ENCODE measurements around the gene POU4F2.

POU4F2 gene, protein sequence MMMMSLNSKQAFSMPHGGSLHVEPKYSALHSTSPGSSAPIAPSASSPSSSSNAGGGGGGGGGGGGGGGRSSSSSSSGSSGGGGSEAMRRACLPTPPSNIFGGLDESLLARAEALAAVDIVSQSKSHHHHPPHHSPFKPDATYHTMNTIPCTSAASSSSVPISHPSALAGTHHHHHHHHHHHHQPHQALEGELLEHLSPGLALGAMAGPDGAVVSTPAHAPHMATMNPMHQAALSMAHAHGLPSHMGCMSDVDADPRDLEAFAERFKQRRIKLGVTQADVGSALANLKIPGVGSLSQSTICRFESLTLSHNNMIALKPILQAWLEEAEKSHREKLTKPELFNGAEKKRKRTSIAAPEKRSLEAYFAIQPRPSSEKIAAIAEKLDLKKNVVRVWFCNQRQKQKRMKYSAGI

DNA sequence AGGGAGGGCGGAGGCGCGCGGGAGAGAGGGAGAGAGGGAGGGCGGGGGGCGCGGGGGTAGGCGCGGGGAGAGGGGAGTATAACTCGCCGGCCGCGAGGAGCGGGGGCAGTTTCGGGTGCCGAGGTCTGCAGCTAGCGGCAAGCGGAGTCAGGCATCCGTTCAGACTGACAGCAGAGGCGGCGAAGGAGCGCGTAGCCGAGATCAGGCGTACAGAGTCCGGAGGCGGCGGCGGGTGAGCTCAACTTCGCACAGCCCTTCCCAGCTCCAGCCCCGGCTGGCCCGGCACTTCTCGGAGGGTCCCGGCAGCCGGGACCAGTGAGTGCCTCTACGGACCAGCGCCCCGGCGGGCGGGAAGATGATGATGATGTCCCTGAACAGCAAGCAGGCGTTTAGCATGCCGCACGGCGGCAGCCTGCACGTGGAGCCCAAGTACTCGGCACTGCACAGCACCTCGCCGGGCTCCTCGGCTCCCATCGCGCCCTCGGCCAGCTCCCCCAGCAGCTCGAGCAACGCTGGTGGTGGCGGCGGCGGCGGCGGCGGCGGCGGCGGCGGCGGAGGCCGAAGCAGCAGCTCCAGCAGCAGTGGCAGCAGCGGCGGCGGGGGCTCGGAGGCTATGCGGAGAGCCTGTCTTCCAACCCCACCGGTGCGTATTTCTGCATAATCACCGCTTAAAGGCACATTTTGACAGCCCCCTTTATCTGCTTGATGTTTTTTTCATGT is at the start of gene POU4F2:
POU4F2 (plus strand) TSS at position 108 of the 720 bp plus-strand sequence; CDS start at position 356, 248 bp downstream.
- DNase-seq = peak; percentile 48 to 59

DNA sequence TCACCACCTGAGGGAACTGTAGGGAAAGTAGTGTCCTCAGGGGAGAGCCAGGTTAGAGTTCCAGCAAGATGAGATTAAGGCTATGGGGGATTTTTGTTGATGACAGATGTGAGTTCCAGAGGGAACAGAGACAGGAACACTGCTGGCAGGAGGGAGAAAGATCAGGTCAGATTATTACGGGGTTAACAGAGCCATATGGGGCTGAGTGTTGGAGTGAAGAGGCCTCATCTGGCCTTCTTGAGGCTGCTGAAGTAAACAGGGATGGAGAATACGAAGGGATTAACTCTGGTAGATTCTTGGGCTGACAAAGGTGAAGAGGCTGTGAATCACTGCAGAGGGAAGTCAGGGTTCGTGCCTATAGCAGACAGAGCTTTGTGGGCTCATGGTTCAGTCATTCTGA is 47.9 kb upstream of the POU4F2 start:
- DNase-seq = no peak

- no peak for DNase-seq
These were observed 46.7 kb upstream of the POU4F2 start for GRCh38 chr4:146592019-146592418.

DNA sequence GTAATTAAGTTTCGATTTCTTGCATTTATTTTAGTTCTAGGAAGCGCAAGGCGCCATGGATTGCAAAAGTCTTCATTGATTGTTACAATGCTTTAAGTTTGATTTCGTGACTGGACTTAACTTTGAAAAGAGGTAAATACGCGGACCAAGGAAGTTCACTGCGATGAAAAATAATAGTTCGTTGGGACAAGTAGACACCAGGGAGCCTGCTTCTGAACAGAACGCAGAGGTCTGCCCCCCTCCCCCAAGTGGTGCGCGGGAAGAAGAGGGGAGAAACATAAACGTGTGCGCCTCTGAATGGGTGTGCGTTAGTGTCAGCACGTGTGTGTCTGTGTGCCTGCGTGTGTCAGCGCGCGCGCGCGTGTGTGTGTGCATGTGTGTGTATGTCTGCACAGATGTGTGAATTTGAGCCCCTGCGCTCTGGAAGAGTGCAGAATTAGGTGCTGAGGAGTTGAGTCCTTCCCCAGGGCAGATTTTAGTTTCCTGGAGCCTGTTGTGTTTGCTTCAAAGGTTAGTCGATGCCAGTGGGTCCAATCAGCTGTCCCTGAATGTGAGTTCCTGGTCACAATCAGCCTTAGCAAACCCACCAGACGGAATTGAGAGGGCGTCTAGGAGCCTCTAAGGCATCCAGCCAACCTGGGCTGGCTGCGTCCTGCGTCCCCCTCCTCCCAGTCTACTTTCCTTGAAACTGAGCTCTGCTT is 5.8 kb upstream of the POU4F2 start:
- no peak for DNase-seq

GRCh38 chr4:146633471-146633800 is 5.3 kb upstream of the POU4F2 start:
- DNase-seq = no peak

DNA sequence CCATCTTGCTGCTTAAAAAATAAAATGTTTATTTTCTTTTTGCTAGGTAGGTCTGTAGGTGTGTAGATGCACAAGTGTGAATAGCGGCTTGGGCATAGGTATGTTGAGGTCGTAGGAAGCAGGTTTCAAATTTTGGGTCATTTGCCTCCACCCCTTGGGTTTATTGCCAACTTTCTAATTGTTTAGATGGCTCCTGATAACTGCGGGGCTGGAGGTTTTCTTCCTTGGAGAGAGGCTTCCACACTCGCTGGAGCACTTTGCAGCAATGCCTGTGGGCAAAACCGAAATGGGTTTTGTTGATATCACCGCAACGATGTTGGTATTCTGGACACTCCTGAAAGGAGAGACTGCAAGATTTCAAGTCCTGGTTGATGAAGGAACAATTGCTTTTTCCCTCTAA is 3.9 kb upstream of the POU4F2 start:
- DNase-seq = no peak

DNA sequence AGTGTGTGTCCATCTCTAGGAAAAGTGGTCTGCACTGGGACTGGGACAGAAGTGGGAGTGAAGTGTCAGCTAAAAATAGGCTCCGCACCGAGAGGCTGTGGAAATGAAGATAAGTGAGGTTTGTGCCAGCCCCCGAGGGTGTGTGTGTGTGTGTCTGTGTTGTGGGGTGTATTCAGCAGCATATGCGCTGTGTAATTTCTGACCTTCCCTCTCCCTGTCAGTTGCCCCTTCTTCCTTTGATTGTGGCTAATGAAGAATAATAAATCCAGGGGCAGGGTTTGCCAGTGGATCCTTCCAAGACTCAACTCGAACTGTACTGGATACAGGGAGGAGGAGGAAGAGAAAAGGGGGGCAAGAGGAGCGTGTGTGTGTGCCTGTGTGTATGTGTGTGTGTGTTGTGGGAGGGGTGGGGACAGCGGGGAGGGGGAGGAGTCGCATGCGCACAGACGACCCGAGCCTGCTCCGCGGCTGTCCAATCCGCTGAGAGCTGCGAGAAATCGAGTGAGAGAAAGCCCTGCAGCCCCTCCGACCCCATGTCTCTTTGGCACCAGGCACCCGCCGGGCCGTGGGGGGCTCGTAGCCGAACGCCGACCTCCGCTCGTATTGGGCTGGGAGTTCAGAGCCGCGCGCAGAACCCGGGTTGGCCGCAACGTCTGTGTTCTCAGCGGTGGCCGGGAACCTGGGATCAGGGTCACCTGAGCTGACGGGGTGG is 916 bp upstream of the POU4F2 start:
- peak; percentile 38 to 77 for DNase-seq

DNA sequence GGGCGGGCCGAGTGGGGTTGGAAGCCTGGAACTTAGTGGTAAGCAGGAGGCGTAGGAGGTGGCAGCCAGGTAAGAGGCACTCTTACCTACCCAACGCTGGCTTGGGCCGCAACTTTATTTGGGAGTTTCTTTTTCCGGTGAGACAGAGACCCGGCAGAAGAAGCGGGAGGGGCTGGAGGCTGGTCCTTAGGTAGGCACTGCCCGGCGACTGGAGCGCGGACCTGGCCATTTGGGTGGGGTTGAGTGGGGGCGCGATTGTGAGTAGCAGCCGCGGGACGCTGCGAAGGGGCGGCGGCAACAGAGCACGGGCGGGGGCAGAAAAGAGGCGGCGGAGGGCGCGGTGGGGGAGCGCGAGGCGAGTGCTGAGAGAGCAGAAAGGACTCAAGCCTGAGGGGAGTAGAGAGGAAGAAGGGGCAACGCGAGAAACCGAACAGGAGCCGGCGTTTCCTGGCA is 334 bp upstream of the POU4F2 start:
- DNase-seq = peak in 1 of 2 experiments; percentile 60

- DNase-seq = peak; percentile 25 to 37
These were observed 826 bp downstream of the POU4F2 start for GRCh38 chr4:146639506-146639932.

GRCh38 chr4:146640021-146640464 is 1.4 kb downstream of the POU4F2 start:
- DNase-seq = no peak

GRCh38 chr4:146640465-146641061 is 1.9 kb downstream of the POU4F2 start:
- no peak for DNase-seq

GRCh38 chr4:146641762-146642161 is 3.1 kb downstream of the POU4F2 start:
- DNase-seq = no peak

DNA sequence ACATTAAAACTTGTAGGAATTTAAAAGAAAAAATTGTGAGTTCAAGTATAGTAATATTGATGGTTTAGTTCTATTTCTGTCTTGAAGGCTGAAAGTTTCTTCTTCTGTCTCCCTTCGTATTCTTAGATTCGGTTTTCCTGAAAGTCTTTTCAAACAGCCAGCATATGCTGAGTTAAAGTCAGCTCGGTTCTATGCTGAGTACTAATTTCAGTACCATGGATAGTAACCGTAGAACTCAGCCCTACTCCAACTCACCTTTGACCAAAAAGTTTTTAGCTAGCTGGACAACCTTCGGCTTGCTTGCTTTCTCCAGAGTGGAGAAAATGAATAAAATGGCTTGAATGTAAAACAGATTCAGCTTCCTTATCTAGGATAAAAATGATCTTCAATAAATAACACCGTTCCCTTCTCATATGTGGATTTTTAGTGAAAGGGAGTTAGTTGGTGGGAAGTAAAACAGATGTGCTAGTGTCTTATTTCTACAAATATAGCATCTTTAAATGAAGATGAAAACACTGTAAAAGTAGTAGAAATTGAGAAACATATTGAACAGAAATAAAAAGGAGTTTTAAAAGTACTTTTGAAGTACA is 5.2 kb downstream of the POU4F2 start:
- DNase-seq = no peak

GRCh38 chr4:146645921-146646320 is 7.2 kb downstream of the POU4F2 start:
- DNase-seq = peak in 1 of 2 experiments; percentile 2

- no peak for DNase-seq
These were observed 8.1 kb downstream of the POU4F2 start for GRCh38 chr4:146646593-146647325.

DNA sequence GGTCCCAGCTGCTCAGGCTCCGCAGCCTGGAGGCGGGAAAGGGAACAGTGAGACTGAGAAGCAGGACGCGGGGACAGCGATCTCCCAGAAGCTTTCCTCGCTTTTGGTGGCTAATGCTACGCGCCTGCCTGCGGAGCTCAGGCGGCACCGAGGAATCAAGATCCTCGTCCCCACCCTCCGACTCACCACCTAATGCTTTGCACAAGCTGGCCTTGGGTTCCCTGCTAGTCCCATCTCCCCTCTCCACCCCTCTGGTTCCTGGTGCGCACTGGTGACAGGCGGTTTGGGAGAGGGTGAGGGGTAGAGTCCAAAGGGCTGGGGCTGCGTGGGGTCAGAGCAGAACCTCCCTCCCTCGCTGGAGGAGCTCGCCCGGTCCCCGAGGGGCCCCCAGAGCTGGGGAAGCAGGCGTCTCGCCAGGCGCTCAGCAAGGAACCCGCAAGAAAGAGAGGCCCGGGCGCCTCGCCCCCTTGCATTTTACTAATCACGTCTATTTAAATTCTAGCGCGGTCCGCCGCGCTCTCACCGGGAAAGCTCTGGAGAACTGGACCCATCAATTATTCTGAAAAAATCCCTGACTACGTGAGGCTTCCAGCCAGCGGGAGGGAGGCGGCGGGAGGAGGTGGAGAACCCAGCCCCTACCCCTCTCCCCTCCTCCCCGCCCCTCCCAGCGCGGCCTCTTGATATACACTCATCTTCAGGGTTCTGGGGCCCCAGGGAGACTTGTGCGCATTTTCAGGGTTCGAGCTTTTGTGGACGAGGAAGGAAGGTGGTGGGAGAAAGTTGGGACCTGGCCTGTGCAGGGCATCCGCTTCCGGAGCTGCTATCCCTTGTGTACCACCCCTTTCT is 9.1 kb downstream of the POU4F2 start:
- no peak for DNase-seq

DNA sequence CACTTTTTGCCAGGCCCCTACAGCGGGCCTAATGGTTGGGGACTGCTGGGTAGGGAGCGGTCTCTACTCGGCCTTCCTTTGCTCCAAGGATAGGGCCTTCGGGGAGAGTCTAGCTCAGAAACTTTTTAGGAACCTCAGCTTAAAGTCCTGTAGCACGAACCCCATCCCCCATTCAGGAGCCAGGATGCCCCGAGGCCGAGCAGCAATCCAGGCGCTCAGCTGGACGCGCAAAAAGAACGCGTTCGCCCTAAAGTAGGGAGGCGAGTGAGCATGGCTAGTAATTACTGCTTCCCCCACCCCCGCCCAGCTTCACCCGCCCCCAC is 9.7 kb downstream of the POU4F2 start:
- DNase-seq = no peak

DNA sequence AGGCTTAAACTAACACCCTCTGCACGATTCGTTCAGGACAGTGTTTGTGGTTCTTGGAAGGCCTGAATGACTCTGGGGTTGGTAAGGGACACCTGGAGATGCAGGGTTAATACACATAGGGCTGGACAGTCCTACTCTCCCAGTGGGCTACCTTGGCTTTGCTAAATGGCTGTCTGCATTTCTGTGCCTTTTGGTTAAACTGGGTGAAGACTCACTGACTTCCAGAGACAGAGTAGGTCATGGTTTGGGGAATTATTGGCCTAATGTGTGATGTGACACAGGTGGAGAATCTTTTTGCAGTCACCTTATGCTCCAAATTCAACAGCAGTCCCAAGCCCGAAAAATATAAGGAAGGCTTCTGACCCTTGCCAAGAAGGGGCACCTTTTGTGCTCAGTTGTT is 10.5 kb downstream of the POU4F2 start:
- no peak for DNase-seq

DNA sequence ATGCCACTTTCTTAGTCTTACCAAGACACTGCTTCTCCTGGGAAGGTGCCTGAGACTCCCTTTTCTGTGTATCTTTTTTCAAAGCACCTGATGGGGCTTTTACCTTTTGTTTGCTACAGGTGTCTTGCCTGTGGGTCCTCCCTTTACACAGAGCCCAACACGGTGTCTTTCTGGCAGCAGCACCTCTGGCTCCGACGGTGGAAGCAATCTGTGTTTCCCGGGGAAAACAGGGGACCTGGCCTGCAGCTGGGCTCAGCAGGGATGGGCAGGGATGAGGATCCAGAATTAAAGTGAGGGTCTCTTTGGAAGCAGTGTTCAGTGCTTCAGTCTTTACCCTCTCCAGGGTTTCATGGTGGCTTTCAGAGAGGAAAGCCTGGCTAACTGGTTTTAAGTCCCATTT is 11.3 kb downstream of the POU4F2 start:
- no peak for DNase-seq

Data from NCI-H2081 (cell line).